Left cardiac atrium (tissue), 4 donors: ENCODE data around the gene FANCI. TPM values are rescaled to one million over a fixed set of nuclear protein-coding genes. Genes with fewer than 3 reads are reported as not detected.
A peak's percentile ranks its signal among the peaks of the same experiment; 100 is the strongest.

ENCODE experiments used
- ATAC-seq, 2 donors: fragments of 200-7000 bp; cut with Tn5 transposase; one replicate each; pipeline ENCODE4 v1.9.1; 2020; ENCODE audit warnings: mild to moderate bottlenecking in 2 of 2, moderate library complexity in 2 of 2
- DNase-seq: peaks from one replicate; pipeline ENCODE4 v3.0.0-alpha.2; 2020
- intact Hi-C, 2 donors: fragments of 100-400 bp; cut with DNase I; formaldehyde crosslinking; loops; one replicate each; pipeline versions ENCODE4 v1.14.1 to v1.15.1; 2022 to 2023
- long read RNA-seq: library from polyadenylated mRNA; unstranded; transcript quantifications from one replicate; pipeline ENCODE4 v2.0.0, GENCODE V29; 2021
- total RNA-seq, 2 donors: library from RNA; stranded (reverse); fragmentation: NEBNext Ultra II Directional; extraction: Animal tissue kit (Norgen Biotek cat#: 25700); gene quantifications; one replicate each; pipeline ENCODE4 v1.2.1, GENCODE V29; 2021
- donor health status: DM: no; HTN: yes; CAD: no.
- donor health status: DM: no; HTN: yes; CAD: no; lungs with severe emphysema.
- donor health status: DM: yes; HTN: yes; CAD: no.
- donor health status: Dilated cardiomyopathy.

Gene FANCI
- total RNA-seq, result 1 to 10 TPM; 4.8 TPM
- long read RNA-seq, full-length matches to known transcripts, result 1 of 1 reads
- long read RNA-seq, partial matches to known transcripts, result 0 of 1 reads
- long read RNA-seq, other reads (novel, unspliced or antisense), result 0 of 1 reads

- DNase-seq, result peak; percentile 97
- peak; percentile 100 for ATAC-seq
- intact Hi-C loops, result no loop called here
Measured at GRCh38 chr15:89243691-89244573, at the start of gene FANCI. TSS of gene FANCI (plus strand) at chr15:89243979. CDS start at chr15:89247648, 3,669 bp downstream.

- DNase-seq (no peak), ATAC-seq (no peak)
- intact Hi-C loops, result loop anchor here in 1 of 2 donors (5.0 kb wide), 1 partner anchor 302 kb away; no protein-coding TSS in a partner anchor
Measured at GRCh38 chr15:89194608-89195007, 49.2 kb upstream of the FANCI start.

DNA sequence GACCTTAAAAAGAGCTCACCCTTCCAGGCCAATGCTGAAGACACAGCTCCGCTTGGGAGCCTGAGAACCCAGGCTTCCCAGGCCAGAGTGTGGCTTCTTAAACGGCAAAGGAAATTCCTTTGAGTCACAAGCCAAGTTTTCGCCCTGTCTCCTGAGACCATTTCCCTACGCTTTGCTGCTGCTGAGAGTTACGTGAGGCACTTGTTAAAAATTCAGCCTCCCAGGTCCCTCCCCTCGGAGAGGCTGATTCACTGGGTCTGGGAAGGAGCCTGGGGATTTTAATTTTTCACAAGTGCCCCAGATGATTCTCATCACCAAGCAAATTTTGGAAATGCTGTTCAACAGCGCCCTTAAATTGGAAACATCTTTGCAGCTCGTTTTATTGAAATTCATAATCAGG lies 47.9 kb upstream of the FANCI start:
- no peak for DNase-seq
- intact Hi-C loops, result no loop called here
- peak in 1 of 2 donors; percentile 23 for ATAC-seq

DNA sequence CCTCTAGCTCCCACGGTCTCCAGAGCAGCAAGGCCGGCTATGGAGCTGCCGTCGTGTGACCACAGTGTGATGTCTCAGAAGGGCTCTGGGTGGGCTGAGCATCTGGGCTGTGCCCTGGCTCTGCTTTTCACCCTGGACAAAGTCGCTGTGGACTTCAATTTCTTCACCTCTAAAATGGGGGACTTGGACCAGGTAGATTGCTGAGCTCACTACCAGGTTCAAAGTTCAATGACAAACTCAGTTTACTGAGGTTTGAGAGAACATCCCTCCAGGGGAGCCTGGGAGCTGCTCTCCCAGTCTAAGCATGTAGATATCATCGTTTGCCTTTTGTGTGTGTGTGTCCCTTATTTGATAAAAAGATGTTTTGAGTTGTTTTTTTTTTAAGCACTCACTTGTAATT lies 47.5 kb upstream of the FANCI start:
- DNase-seq, result no peak
- intact Hi-C loops, result no loop called here
- ATAC-seq, result no peak

DNA sequence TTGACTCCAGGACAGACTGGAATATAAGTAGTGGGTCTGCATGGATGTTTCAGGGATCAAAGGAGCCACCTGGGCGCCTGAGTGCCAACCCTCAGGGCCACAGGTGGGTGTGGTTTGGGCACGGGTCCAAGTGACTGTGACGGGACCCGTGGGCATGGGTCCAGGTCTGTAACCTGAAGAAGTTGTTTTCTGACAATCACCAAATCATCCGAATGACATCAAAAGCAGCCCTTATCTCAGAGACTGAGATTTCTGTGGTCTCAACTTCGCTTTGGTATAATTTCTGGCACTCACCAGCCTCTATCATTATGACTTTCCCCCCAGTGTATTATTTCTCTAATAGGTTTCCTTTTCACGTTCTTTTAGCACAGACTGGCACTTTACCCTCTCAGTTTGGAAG lies 46.8 kb upstream of the FANCI start:
- ATAC-seq, result no peak
- DNase-seq, result no peak
- intact Hi-C loops, result no loop called here

- ATAC-seq, result peak in 1 of 2 donors; percentile 14
- no peak for DNase-seq
- intact Hi-C loops, result no loop called here
Measured at GRCh38 chr15:89197503-89197971, 46.2 kb upstream of the FANCI start.

DNA sequence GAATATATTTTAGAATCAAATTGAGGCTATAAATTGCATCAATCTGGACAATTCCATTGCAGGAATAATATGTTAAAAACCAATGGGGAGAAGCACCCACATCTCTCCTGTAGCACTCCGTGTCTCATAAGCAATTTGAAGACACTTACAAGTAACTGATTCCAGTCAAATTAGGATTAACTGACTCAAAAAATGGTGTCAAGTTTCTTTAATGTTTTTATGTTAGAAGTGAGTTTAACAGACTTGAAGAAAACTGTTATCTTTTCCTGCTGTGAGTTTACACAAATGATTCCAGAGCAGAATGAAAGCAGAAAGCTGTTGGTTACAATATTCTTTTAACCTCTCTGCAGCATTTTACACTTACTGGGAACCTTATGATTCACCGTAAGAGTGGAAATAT lies 45.6 kb upstream of the FANCI start:
- intact Hi-C loops, result no loop called here
- DNase-seq (no peak), ATAC-seq (no peak)

DNA sequence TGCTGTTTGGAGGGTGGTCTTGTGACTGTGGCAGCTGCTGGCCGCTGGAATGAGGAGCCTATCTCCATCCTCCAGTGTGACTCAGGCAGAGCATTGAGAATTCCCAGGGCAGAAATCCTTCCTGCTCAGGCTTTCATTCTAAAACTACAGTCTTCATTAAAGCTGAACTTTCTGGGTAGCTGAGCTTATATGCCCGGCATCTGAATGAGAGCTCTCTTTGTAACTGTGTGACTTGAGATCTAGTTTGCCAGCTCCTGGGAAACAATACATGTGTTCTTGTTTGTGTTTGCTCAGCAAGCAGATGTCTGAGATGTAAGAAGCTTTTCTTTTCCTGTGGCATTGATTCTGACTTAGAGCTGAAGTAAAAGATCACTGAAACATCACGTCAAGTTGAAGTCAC lies 44.8 kb upstream of the FANCI start:
- ATAC-seq, result peak in 1 of 2 donors; percentile 37
- intact Hi-C loops, result no loop called here
- DNase-seq, result no peak

DNA sequence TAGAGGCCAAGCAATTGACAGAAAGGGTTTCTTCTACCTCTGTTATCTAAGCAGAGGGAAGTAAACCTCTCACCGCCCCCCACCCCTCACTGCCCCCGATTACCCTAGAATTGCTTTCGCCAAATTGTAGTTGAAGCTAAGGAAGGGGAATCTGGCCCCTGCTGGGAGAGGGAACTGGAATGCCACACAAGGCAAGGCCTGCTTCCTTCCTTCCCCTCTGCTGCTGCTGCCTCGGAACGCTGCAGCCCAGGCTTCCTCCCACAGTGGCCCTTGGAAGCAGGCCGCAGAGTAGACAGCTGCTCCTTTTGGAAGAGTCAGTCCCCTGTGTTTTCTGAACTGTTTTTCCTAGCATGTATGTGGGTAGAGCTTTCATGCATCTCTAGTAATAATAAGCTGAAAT lies 44.0 kb upstream of the FANCI start:
- intact Hi-C loops, result no loop called here
- peak; percentile 35 to 55 for ATAC-seq
- no peak for DNase-seq

DNA sequence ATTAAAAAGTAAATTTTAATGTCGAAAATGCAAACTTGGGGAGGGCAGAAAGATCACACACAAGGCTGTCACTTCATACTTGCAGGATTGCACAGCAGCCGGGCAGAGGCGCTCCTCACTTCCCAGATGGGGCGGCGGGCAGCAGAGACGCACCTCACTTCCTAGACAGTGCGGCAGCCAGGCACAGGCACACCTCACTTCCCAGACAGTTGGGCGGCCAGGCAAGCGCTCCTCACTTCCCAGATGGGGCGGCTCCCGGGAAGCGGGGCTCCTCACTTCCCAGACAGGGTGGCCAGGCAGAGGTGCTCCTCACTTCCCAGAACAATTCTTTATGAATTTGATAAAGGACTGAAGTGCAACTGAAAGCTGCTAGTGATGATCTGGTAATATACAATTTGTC lies 43.6 kb upstream of the FANCI start:
- intact Hi-C loops, result no loop called here

DNA sequence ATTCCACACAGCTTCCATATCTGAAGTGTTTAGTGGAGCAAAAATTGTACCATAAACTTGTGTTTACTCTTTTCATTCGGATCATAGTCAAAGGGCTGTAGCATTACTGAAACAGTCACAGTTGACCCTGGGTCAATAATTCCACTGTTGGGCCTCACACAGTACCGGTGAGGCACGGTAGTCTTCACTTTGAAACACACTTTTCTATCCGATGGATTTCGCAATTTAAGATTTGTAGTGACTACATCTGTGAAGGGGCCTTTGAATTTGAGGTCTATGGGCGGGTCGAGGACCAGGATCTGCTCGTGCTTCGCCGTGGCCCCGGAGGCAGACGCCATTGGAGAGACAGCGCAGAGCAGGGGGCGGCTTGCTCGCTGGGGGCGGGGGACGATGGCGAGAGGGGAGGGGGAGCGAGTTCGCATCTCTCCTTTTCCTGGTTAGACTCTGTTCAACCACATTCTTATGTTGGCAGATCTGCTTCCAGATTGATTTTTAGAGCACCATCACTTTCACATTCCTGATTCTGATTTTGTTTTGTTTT lies 42.2 kb upstream of the FANCI start:
- ATAC-seq, result no peak
- intact Hi-C loops, result no loop called here
- no peak for DNase-seq

More for the DNA sequence above, 43.6 kb upstream of the FANCI start:
- DNase-seq, result no peak
- no peak for ATAC-seq

DNA sequence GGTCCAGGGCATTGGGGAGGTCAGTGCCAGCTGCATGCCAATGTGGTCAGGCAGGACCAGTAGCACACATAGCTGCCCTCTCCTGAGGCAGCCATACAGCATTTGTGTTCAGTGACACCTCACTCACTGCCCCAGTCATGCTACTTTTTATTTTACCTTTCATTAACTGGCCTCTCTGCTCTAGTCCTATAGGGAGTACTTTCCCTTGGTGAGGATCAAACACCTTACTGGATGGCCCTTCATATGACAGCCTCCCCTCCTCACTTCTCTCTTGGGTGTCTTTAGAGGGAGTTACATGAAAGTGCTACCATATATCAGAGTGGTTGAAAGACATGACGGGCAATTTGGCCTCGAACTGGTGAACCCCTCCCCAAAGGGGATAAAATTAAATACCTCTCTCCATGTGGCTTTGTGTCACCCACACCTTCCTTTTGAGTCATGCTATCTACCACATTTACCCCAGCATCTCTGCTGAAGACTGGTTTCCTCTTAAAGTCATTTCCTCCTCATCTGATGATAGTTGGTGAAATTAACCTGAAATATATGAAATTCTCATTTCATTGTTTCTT lies 40.0 kb upstream of the FANCI start:
- ATAC-seq (no peak), DNase-seq (no peak)
- intact Hi-C loops, result no loop called here

- ATAC-seq (no peak), DNase-seq (no peak)
- intact Hi-C loops, result loop anchor here in 1 of 2 donors (5.0 kb wide), 1 partner anchor 96 kb away; no protein-coding TSS in a partner anchor
Measured at GRCh38 chr15:89205991-89206585, 37.7 kb upstream of the FANCI start.

- ATAC-seq (peak; percentile 84 to 92), DNase-seq (peak; percentile 78)
- intact Hi-C loops, result loop anchor here in 1 of 2 donors (5.0 kb wide), 1 partner anchor 95 kb away; no protein-coding TSS in a partner anchor
Measured at GRCh38 chr15:89206908-89207331, 36.9 kb upstream of the FANCI start.

GRCh38 chr15:89208256-89208655 lies 35.5 kb upstream of the FANCI start:
- ATAC-seq, result no peak
- no peak for DNase-seq
- intact Hi-C loops, result loop anchor here in 1 of 2 donors (5.0 kb wide), 1 partner anchor 94 kb away; no protein-coding TSS in a partner anchor

- intact Hi-C loops, result loop anchor here in 1 of 2 donors (5.0 kb wide), 1 partner anchor 93 kb away; no protein-coding TSS in a partner anchor
- DNase-seq (no peak), ATAC-seq (no peak)
Measured at GRCh38 chr15:89209057-89209456, 34.7 kb upstream of the FANCI start.

- intact Hi-C loops, result no loop called here
- ATAC-seq (no peak), DNase-seq (no peak)
Measured at GRCh38 chr15:89211678-89212170, 32.1 kb upstream of the FANCI start.

GRCh38 chr15:89215627-89216026 lies 28.2 kb upstream of the FANCI start:
- ATAC-seq, result no peak
- intact Hi-C loops, result no loop called here
- DNase-seq, result no peak

DNA sequence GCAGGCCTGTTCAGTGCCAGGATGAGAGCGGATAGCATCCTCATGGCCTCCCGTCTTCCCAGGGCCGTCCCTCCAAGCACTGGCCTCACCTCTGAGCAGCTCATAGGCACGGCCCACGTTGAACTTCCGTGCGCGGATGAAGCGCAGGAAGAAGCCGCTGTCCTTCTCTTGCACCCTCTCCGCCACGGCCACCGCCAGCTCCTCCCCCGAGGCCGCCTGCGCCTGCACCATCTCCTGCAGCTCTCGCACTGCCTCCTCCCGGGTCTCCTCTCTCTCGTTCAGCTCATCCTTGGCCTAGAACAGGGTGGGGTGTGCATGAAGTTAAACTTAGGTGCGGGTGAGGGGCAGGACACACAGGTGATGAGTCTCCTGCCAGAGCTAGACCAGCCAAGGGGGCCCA lies 26.7 kb upstream of the FANCI start:
- DNase-seq (no peak), ATAC-seq (no peak)
- intact Hi-C loops, result no loop called here
